Adrenal gland (tissue), 5 donors: ENCODE results near the gene MUC5B.

Experiments
- CTCF ChIP-seq, 6 experiments: fragments of 450-650 bp in 4 of 6; fragments of 200-600 bp in 2 of 6; sonication (generic) in 1 of 6; IDR thresholded peaks; 1 replicate in 5 of 6; 2 replicates in 1 of 6; pipeline versions ENCODE4 v1.5.1 to v1.8.0; 2016 to 2021; ENCODE audit warnings: antibody characterized with exemption in 6 of 6, mild to moderate bottlenecking in 2 of 6, moderate library complexity in 1 of 6
- POLR2A ChIP-seq, 2 donors: fragments of 450-650 bp; IDR thresholded peaks; one replicate each; pipeline ENCODE4 v1.6.1; 2017; ENCODE audit warnings: antibody characterized with exemption in 2 of 2, mild to moderate bottlenecking in 2 of 2, moderate library complexity in 1 of 2
- donor health status: DM: no; HTN: no; CAD: no.

- no peak for TF ChIP-seq CTCF (IDR thresholded peaks at IDR 0.05)
- TF ChIP-seq POLR2A (IDR thresholded peaks at IDR 0.05): no peak
These were observed 79.7 kb downstream of the MUC5B start for GRCh38 chr11:1302461-1303125.
